HG02840 (cell line): ENCODE data around the gene YWHAG.
A peak's percentile ranks its signal among the peaks of the same experiment; 100 is the strongest.
"Not testable (repeated sequence)": the region's sequence is repeated elsewhere in the genome, so short reads cannot be mapped to it uniquely, and the experiment has no call there.

ENCODE experiments used
- ATAC-seq: cut with Tn5 transposase; IDR thresholded peaks from one replicate; pipeline ENCODE4 v1.9.1; 2021; ENCODE audit warnings: mild to moderate bottlenecking, moderate library complexity, moderate number of reproducible peaks; ENCODE audit not compliant: unreplicated experiment, low FRiP score

YWHAG gene

GRCh38 chr7:76381814-76382213 is 23.0 kb upstream of the YWHAG start:
- ATAC-seq, result no peak

GRCh38 chr7:76380623-76380966 is 21.8 kb upstream of the YWHAG start:
- ATAC-seq, result no peak

GRCh38 chr7:76377186-76377918 is 18.6 kb upstream of the YWHAG start:
- no peak for ATAC-seq

GRCh38 chr7:76375251-76375650 is 16.5 kb upstream of the YWHAG start:
- no peak for ATAC-seq

- no peak for ATAC-seq
Observed at GRCh38 chr7:76372984-76373833, 14.4 kb upstream of the YWHAG start.

- ATAC-seq, result no peak
Observed at GRCh38 chr7:76371396-76371795, 12.6 kb upstream of the YWHAG start.

- ATAC-seq, result no peak
Observed at GRCh38 chr7:76369018-76369417, 10.2 kb upstream of the YWHAG start.

GRCh38 chr7:76368190-76368589 is 9.4 kb upstream of the YWHAG start:
- no peak for ATAC-seq

- ATAC-seq, result no peak
Observed at GRCh38 chr7:76364198-76364584, 5.4 kb upstream of the YWHAG start.

- not testable (repeated sequence) for ATAC-seq
Observed at GRCh38 chr7:76363754-76364153, 5.0 kb upstream of the YWHAG start.

- no peak for ATAC-seq
Observed at GRCh38 chr7:76359978-76360638, 1.3 kb upstream of the YWHAG start.

GRCh38 chr7:76359111-76359977 is 553 bp upstream of the YWHAG start:
- ATAC-seq, result peak; percentile 87

GRCh38 chr7:76358011-76358480 is 745 bp downstream of the YWHAG start:
- ATAC-seq, result peak; percentile 22

GRCh38 chr7:76357475-76358010 is 1.2 kb downstream of the YWHAG start:
- no peak for ATAC-seq

- ATAC-seq, result no peak
Observed at GRCh38 chr7:76356823-76357222, 2.0 kb downstream of the YWHAG start.

- ATAC-seq, result no peak
Observed at GRCh38 chr7:76356115-76356514, 2.7 kb downstream of the YWHAG start.

GRCh38 chr7:76354981-76355730 is 3.6 kb downstream of the YWHAG start:
- no peak for ATAC-seq

GRCh38 chr7:76354516-76354915 is 4.3 kb downstream of the YWHAG start:
- ATAC-seq, result no peak

GRCh38 chr7:76353744-76354143 is 5.0 kb downstream of the YWHAG start:
- no peak for ATAC-seq
